GM23338 (cell line): Measurements from ENCODE around the gene IGSF6. TPM values are rescaled to one million over a fixed set of nuclear protein-coding genes. Genes with fewer than 3 reads are reported as not detected.

ENCODE experiments used
- ATAC-seq: fragments of 200-7000 bp; cut with Tn5 transposase; 3 replicates; pipeline ENCODE4 v1.9.1; 2020
- DNase-seq: peaks from one replicate; pipeline ENCODE4 v3.0.0-alpha.2; 2015; ENCODE audit warnings: low spot score
- H2AFZ ChIP-seq: fragments of 200-600 bp; sonication (generic); 2 replicates; pipeline ENCODE4 v1.8.0; 2016; ENCODE audit warnings: antibody characterized with exemption, mild to moderate bottlenecking, moderate library complexity
- H3F3A ChIP-seq: fragments of 200-600 bp; sonication (generic); replicated peaks from 2 replicates; pipeline ENCODE4 v1.8.0; 2017; ENCODE audit warnings: antibody characterized with exemption, mixed run types, low read depth
- H3K27ac ChIP-seq: fragments of 200-600 bp; sonication (generic); 2 replicates; pipeline ENCODE4 v1.6.1; 2016; ENCODE audit warnings: low read depth
- H3K27me3 ChIP-seq: fragments of 200-600 bp; sonication (generic); 2 replicates; pipeline ENCODE4 v1.8.0; 2016; ENCODE audit warnings: mild to moderate bottlenecking, mixed run types, moderate library complexity; ENCODE audit not compliant: insufficient read depth
- H3K36me3 ChIP-seq: fragments of 200-600 bp; sonication (generic); 2 replicates; pipeline ENCODE4 v1.8.0; 2016; ENCODE audit warnings: mild to moderate bottlenecking; ENCODE audit not compliant: insufficient read depth
- H3K4me1 ChIP-seq: fragments of 200-600 bp; sonication (generic); 2 replicates; pipeline ENCODE4 v1.8.0; 2016; ENCODE audit warnings: mild to moderate bottlenecking, moderate library complexity; ENCODE audit not compliant: insufficient read depth
- H3K4me2 ChIP-seq: fragments of 200-600 bp; sonication (generic); 2 replicates; pipeline ENCODE4 v1.7.1; 2017; ENCODE audit warnings: mixed run types
- H3K4me3 ChIP-seq: fragments of 200-600 bp; sonication (generic); 2 replicates; pipeline ENCODE4 v1.6.1; 2016; ENCODE audit warnings: mixed run types
- H3K79me2 ChIP-seq: fragments of 200-600 bp; sonication (generic); replicated peaks from 2 replicates; pipeline ENCODE4 v1.8.0; 2017; ENCODE audit warnings: mild to moderate bottlenecking; ENCODE audit not compliant: insufficient read depth
- H3K9me2 ChIP-seq: fragments of 200-600 bp; sonication (generic); 2 replicates; pipeline ENCODE4 v1.8.0; 2017; ENCODE audit not compliant: insufficient read depth
- H4K20me1 ChIP-seq: fragments of 200-600 bp; sonication (generic); replicated peaks from 2 replicates; pipeline ENCODE4 v1.8.0; 2017; ENCODE audit warnings: mild to moderate bottlenecking; ENCODE audit not compliant: insufficient read depth
- H3K27ac Mint-ChIP-seq: 2 replicates; pipeline ENCODE4 v1.8.0; 2020; ENCODE audit warnings: inconsistent platforms, mild to moderate bottlenecking, moderate library complexity, mixed read lengths
- H3K27me3 Mint-ChIP-seq: 3 replicates; pipeline ENCODE4 v1.8.0; 2022; ENCODE audit warnings: low read depth, mild to moderate bottlenecking, moderate library complexity, mixed read lengths, inconsistent platforms; ENCODE audit not compliant: insufficient read depth, poor library complexity
- H3K36me3 Mint-ChIP-seq: 3 replicates; pipeline ENCODE4 v1.8.0; 2021; ENCODE audit warnings: low read depth, mild to moderate bottlenecking, inconsistent platforms, moderate library complexity, mixed read lengths
- H3K4me1 Mint-ChIP-seq: 3 replicates; pipeline ENCODE4 v1.8.0; 2020; ENCODE audit warnings: mild to moderate bottlenecking, inconsistent platforms, mixed read lengths
- H3K4me3 Mint-ChIP-seq: 3 replicates; pipeline ENCODE4 v1.8.0; 2021; ENCODE audit warnings: moderate library complexity, mild to moderate bottlenecking, inconsistent platforms, mixed read lengths
- H3K9me3 Mint-ChIP-seq: 3 replicates; pipeline ENCODE4 v1.8.0; 2020; ENCODE audit warnings: moderate library complexity, mild to moderate bottlenecking, inconsistent platforms, mixed read lengths
- CREB1 ChIP-seq: fragments of 250-450 bp; sonication (Bioruptor Pico); IDR thresholded peaks from 2 replicates; pipeline ENCODE4 v1.5.0; 2020; ENCODE audit warnings: low read depth, mild to moderate bottlenecking, moderate library complexity
- JUNB ChIP-seq: IDR thresholded peaks from one replicate; pipeline ENCODE4 v1.6.1; 2016; ENCODE audit warnings: antibody characterized with exemption; ENCODE audit not compliant: unreplicated experiment
- NANOG ChIP-seq: IDR thresholded peaks from 2 replicates; pipeline ENCODE4 v1.6.1; 2016; ENCODE audit warnings: antibody characterized with exemption, borderline replicate concordance
- STAT1 ChIP-seq: IDR thresholded peaks from one replicate; pipeline ENCODE4 v1.6.1; 2016; ENCODE audit warnings: antibody characterized with exemption; ENCODE audit not compliant: unreplicated experiment
- ZNF331 ChIP-seq: fragments of 250-450 bp; sonication (Bioruptor Pico); IDR thresholded peaks from 2 replicates; pipeline ENCODE4 v1.5.0; 2020; ENCODE audit warnings: low read depth, mild to moderate bottlenecking, moderate library complexity
- ZNF462 ChIP-seq: fragments of 250-450 bp; sonication (Bioruptor Pico); IDR thresholded peaks from 2 replicates; pipeline ENCODE4 v1.5.0; 2020; ENCODE audit warnings: mild to moderate bottlenecking, moderate library complexity
- polyA plus RNA-seq: library from polyadenylated mRNA; unstranded; fragments of >200 nt; fragmentation: Nextera tagmentation; extraction: Ambion mirVana; gene quantifications from 2 replicates; pipeline ENCODE4 v1.2.1, GENCODE V29; 2016
- small RNA-seq: library from RNA; depleted of rRNA; stranded (forward); fragments of <200 nt; gene quantifications from one replicate; pipeline ENCODE3, GENCODE V24; 2014; ENCODE audit warnings: low replicate concordance
- total RNA-seq: library from RNA; depleted of rRNA; stranded (reverse); fragments of >200 nt; shearing (Covaris generic); gene quantifications from 2 replicates; pipeline ENCODE4 v1.2.3, GENCODE V29; 2014; rRNA removed

The IGSF6 gene
- total and polyA plus RNA-seq, 2 experiments from 2014 or later: 0.19 TPM; not detected in 1

- TF ChIP-seq ZNF462 (CRISPR knock-in tag): no peak
- TF ChIP-seq ZNF331 (CRISPR knock-in tag): no peak
- TF ChIP-seq NANOG: no peak
- TF ChIP-seq JUNB: no peak
- TF ChIP-seq CREB1 (CRISPR knock-in tag): no peak
Observed at GRCh38 chr16:21590287-21590686, 62.1 kb downstream of the IGSF6 start (continued).

GRCh38 chr16:21589551-21589950, 62.9 kb downstream of the IGSF6 start:
- DNase-seq (no peak), ATAC-seq (no peak)
- H3K4me1 ChIP-seq: no peaks in the 10 kb centered on the region
- no peaks in the 10 kb centered on the region for H3K36me3 ChIP-seq
- H3K4me3 ChIP-seq: no peak overlapping the region
- no peak overlapping the region for H3K4me2 ChIP-seq
- H3F3A ChIP-seq: no peaks in the 10 kb centered on the region
- no peaks in the 10 kb centered on the region for H3K79me2 ChIP-seq
- H3K27me3 ChIP-seq: no peaks in the 10 kb centered on the region
- no peaks in the 10 kb centered on the region for H3K9me2 ChIP-seq
- TF ChIP-seq JUNB (no peak), STAT1 (no peak)
- Mint-ChIP-seq H3K27me3 (no peaks in the 10 kb centered on the region), H3K27ac (no peak overlapping the region), H3K36me3 (no peaks in the 10 kb centered on the region), H3K9me3 (no peaks in the 10 kb centered on the region), H3K4me1 (no peaks in the 10 kb centered on the region), H3K4me3 (no peak overlapping the region)
- peak overlapping the region; percentile 79; the same call in 1 of the 2 replicates for H2AFZ ChIP-seq
- no peaks in the 10 kb centered on the region for H4K20me1 ChIP-seq
- H3K27ac ChIP-seq: no peak overlapping the region

Small RNA genes within 50 kb of the gene (small RNA-seq; reads per million reads assigned to genes)
- gene RNU6-1005P (0.37 reads per million, percentile 22 among the genes with 10 or more reads in this experiment), gene RNU6-196P (not detected)

Other genes with a start within 250 kb of the IGSF6 start
- gene METTL9, start 53.0 kb downstream of the IGSF6 start, total RNA-seq: 152 and 180 TPM in 2 replicates
- gene METTL9, start 53.0 kb downstream of the IGSF6 start, polyA plus RNA-seq: 66.4 and 72.5 TPM in 2 replicates
- 0.17 and 0.31 TPM in 2 replicates for gene OTOA, start 11.4 kb upstream of the IGSF6 start, total RNA-seq
- 0.16 TPM in 1 of 2 replicates, not detected in the other for gene OTOA, start 11.4 kb upstream of the IGSF6 start, polyA plus RNA-seq
- 52.9 and 77.6 TPM in 2 replicates for gene NPIPB4, start 205.1 kb upstream of the IGSF6 start, total RNA-seq
- 42.4 and 49.2 TPM in 2 replicates for gene NPIPB4, start 205.1 kb upstream of the IGSF6 start, polyA plus RNA-seq